ENCODE results near the gene CCND3. TPM values are rescaled to one million over a fixed set of nuclear protein-coding genes. Genes with fewer than 3 reads are reported as not detected.

CCND3 gene
- total RNA-seq, 1 donor from 2014 or later = 10.4 TPM

DNA sequence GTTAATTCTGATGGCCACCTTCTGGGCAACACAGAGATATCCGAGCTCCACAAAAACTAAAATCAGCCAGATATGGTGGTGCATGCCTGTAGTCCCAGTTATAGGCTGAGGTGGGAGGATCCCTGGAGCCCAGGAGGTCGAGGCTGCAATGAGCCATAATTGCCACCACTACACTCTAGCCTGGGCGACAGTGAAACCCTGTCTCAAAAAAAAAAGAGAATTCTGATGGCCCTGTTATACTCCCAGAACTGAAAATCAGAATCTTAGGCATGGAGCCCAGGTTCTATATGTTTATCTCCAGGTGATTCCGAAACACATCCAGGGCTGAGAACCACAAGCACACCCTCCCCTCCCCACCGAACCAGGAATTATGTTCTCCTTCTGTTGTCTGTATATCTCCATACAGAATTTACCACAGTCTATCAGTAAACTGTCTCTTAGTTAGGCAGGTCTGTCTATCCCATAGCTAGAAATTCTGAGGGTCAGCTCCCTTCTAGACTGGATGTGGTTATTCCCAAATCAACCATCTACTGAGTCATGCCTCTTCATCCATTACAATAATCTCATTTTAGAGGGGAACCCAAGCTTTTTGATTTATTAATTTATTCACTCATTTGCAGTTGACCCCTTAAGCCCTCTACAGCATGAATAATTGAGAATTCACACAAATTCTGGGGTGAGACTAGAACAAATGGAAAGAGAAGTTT lies 24.8 kb upstream of the CCND3 start:
- DNase-seq (ENCODE audit: low spot score, unreplicated experiment) = no peak
- Mint-ChIP-seq H3K4me1 (ENCODE audit: low read depth) (peaks cover 11% of the 10 kb centered on the region), H3K4me3 (ENCODE audit: low read depth) (no peak overlapping the region), H3K9me3 (ENCODE audit: low read depth) (no peaks in the 10 kb centered on the region), H3K27me3 (peaks cover 9% of the 10 kb centered on the region), H3K36me3 (ENCODE audit: insufficient read depth) (no peaks in the 10 kb centered on the region), H3K27ac (no peak overlapping the region)
- TF ChIP-seq, protein P1, sequence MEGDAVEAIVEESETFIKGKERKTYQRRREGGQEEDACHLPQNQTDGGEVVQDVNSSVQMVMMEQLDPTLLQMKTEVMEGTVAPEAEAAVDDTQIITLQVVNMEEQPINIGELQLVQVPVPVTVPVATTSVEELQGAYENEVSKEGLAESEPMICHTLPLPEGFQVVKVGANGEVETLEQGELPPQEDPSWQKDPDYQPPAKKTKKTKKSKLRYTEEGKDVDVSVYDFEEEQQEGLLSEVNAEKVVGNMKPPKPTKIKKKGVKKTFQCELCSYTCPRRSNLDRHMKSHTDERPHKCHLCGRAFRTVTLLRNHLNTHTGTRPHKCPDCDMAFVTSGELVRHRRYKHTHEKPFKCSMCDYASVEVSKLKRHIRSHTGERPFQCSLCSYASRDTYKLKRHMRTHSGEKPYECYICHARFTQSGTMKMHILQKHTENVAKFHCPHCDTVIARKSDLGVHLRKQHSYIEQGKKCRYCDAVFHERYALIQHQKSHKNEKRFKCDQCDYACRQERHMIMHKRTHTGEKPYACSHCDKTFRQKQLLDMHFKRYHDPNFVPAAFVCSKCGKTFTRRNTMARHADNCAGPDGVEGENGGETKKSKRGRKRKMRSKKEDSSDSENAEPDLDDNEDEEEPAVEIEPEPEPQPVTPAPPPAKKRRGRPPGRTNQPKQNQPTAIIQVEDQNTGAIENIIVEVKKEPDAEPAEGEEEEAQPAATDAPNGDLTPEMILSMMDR (IDR thresholded peaks at IDR 0.05; ENCODE audit: unreplicated experiment) = no peak

DNA sequence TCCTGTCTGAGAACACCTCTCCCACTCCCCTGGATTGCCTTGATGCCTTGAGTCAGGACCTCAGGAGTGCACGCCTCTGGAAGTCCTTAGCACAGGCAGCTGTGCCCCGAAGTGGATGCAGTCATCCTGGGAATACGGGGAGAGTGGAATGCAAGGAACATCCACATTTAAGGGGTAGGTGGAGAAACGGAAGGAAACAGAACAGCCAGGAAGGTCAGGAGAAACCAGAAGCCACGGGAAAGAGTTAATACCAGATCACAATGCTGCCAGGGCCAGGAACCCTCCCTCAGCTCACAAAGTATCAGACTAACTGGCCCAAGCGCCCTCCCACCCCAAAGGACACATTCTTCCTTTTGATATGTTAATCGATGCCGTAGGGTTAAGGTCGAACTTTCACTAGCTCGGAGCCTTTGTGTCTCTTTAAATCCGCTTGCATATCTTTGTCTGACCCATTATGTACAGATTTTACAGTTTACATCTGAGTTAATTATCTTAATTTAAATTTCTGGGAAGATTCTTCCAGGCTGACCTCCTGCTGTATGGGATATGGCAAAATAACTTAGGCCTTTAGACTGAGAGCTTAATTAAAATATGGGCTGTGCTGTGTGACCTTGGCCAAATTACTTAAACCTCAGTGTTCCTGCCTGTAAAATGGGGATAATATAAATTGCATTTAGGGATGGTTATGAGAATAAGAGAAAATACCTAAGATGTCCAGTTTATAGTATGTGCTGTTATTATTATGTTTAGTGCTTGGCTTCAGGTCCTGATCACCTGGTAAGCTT lies 24.0 kb upstream of the CCND3 start:
- no peaks in the 10 kb centered on the region for H3K36me3 Mint-ChIP-seq (ENCODE audit: insufficient read depth)
- peak overlapping the region; percentile 39 for H3K27ac Mint-ChIP-seq
- no peaks in the 10 kb centered on the region for H3K9me3 Mint-ChIP-seq (ENCODE audit: low read depth)
- H3K4me3 Mint-ChIP-seq (ENCODE audit: low read depth) = no peak overlapping the region
- DNase-seq (ENCODE audit: low spot score, unreplicated experiment) = no peak
- peaks cover 9% of the 10 kb centered on the region for H3K27me3 Mint-ChIP-seq
- TF ChIP-seq, protein P1 (IDR thresholded peaks at IDR 0.05; ENCODE audit: unreplicated experiment) = no peak
- H3K4me1 Mint-ChIP-seq (ENCODE audit: low read depth) = peaks cover 11% of the 10 kb centered on the region

DNA sequence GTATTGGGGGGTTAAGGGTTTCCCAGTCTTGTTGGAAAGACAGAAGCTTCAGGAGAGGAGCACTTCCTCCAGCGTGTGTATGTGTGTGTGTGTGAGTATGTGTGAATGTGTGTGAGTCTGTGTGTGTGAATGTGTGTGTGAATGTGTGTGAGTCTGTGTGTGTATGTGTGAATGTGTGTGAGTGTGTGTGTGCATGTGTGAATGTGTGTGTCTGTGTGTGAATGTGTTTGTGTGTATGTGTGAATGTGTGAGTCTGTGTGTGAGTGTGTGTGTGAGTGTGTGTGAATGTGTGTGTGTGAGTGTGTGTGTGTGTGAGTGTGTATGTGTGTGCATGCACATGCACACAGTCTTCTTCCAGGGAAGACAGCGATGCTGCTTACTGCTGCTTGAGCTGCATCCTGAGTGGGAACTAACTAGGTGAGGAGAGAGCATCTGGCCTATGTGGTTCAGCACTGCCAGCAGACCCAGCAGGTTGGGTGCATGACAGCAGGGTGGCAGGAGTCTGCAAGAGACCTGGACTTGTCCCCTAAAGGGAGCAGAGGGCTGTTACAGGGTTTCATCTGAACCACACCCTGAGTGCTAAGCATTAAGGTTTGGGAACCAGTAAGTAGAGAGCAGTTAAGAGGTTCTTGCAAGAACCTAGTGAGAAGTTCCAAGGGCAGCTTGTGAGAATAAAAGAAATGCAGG lies 22.7 kb upstream of the CCND3 start:
- no peak overlapping the region for H3K27ac Mint-ChIP-seq

DNA sequence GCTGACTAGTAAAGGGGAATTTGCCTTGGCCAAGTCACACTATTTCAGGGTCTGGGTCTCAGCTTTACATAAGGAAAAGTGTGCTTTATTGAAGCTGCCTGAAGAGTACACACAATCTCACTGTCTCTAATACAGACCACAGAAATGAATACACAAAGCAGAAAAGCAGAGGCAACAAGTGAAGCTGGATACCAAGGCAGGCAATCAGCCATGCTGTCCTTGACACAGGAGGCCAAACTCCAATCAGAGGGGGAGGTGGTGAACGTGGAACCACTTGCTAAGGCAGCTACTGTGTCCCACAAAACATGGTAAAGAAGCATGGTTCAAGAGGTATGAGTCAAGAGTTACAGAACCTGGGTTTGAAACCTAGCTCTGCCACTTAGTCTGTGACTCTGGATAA lies 21.8 kb upstream of the CCND3 start:
- TF ChIP-seq, protein P1 (IDR thresholded peaks at IDR 0.05; ENCODE audit: unreplicated experiment) = no peak
- H3K9me3 Mint-ChIP-seq (ENCODE audit: low read depth) = no peaks in the 10 kb centered on the region
- H3K4me1 Mint-ChIP-seq (ENCODE audit: low read depth) = peaks cover 11% of the 10 kb centered on the region
- no peaks in the 10 kb centered on the region for H3K36me3 Mint-ChIP-seq (ENCODE audit: insufficient read depth)
- H3K27ac Mint-ChIP-seq = no peak overlapping the region
- DNase-seq (ENCODE audit: low spot score, unreplicated experiment) = no peak
- no peak overlapping the region for H3K4me3 Mint-ChIP-seq (ENCODE audit: low read depth)
- peaks cover 9% of the 10 kb centered on the region for H3K27me3 Mint-ChIP-seq

More for the DNA sequence above, 22.7 kb upstream of the CCND3 start:
- TF ChIP-seq, protein P1 (IDR thresholded peaks at IDR 0.05; ENCODE audit: unreplicated experiment) = no peak
- no peak overlapping the region for H3K4me3 Mint-ChIP-seq (ENCODE audit: low read depth)
- H3K9me3 Mint-ChIP-seq (ENCODE audit: low read depth) = no peaks in the 10 kb centered on the region
- H3K4me1 Mint-ChIP-seq (ENCODE audit: low read depth) = peaks cover 11% of the 10 kb centered on the region
- no peaks in the 10 kb centered on the region for H3K36me3 Mint-ChIP-seq (ENCODE audit: insufficient read depth)
- no peak for DNase-seq (ENCODE audit: low spot score, unreplicated experiment)
- H3K27me3 Mint-ChIP-seq = peaks cover 9% of the 10 kb centered on the region

DNA sequence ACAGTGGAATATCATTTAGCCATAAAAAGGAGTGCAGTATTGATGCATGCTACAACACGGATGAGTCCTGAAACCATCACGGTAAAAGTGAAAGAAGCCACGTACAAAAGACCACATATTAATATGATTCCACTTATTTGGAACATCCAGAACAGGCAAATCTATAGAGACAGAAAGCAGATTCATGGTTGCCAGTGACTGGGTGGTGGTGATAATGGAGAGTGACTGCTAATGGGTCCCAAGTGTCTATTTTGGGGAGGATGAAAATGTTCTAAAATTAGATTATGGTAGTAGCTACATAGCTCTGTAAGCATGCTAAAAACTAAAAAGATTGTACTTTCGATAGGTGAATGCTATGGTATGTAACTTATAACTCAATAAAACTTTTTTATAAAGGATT lies 18.4 kb upstream of the CCND3 start:
- no peaks in the 10 kb centered on the region for H3K4me1 Mint-ChIP-seq (ENCODE audit: low read depth)
- H3K36me3 Mint-ChIP-seq (ENCODE audit: insufficient read depth) = no peaks in the 10 kb centered on the region
- H3K9me3 Mint-ChIP-seq (ENCODE audit: low read depth) = no peaks in the 10 kb centered on the region

More for the DNA sequence above, 18.4 kb upstream of the CCND3 start:
- H3K4me3 Mint-ChIP-seq (ENCODE audit: low read depth) = no peak overlapping the region
- TF ChIP-seq, protein P1 (IDR thresholded peaks at IDR 0.05; ENCODE audit: unreplicated experiment) = no peak
- peaks cover 9% of the 10 kb centered on the region for H3K27me3 Mint-ChIP-seq
- DNase-seq (ENCODE audit: low spot score, unreplicated experiment) = no peak
- no peak overlapping the region for H3K27ac Mint-ChIP-seq
